ENCODE results near the gene LRRC23.

DNA sequence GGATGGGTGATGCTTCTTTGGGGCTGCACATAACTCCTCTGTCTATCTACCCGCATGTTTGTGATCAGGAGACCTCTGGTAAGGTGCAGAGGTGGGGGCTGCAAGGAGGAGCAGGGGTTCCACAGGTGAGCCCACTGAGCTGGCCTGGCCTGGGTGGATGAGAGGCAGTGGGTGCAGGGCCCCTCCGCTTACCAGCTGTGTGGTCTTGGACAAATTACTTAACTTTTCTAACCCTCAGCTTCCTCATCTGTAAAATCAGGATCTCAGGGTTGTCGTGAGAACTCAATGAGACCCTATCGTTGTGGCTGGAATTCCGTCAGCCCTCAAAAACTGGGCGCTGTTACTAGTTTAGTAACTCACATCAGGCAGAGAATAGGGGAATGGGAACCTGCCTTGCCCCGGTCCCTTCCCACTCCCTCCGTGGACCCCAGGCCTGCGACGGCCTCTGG, 54.0 kb downstream of the LRRC23 start:
- TF ChIP-seq, protein P1, sequence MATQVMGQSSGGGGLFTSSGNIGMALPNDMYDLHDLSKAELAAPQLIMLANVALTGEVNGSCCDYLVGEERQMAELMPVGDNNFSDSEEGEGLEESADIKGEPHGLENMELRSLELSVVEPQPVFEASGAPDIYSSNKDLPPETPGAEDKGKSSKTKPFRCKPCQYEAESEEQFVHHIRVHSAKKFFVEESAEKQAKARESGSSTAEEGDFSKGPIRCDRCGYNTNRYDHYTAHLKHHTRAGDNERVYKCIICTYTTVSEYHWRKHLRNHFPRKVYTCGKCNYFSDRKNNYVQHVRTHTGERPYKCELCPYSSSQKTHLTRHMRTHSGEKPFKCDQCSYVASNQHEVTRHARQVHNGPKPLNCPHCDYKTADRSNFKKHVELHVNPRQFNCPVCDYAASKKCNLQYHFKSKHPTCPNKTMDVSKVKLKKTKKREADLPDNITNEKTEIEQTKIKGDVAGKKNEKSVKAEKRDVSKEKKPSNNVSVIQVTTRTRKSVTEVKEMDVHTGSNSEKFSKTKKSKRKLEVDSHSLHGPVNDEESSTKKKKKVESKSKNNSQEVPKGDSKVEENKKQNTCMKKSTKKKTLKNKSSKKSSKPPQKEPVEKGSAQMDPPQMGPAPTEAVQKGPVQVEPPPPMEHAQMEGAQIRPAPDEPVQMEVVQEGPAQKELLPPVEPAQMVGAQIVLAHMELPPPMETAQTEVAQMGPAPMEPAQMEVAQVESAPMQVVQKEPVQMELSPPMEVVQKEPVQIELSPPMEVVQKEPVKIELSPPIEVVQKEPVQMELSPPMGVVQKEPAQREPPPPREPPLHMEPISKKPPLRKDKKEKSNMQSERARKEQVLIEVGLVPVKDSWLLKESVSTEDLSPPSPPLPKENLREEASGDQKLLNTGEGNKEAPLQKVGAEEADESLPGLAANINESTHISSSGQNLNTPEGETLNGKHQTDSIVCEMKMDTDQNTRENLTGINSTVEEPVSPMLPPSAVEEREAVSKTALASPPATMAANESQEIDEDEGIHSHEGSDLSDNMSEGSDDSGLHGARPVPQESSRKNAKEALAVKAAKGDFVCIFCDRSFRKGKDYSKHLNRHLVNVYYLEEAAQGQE (IDR thresholded peaks at IDR 0.05; ENCODE audit: low read depth) = no peak
- no peak for TF ChIP-seq ZNF274 (IDR thresholded peaks at IDR 0.05; ENCODE audit: low read depth, low read length)
- TF ChIP-seq RAD21 (IDR thresholded peaks at IDR 0.05; ENCODE audit: low read depth) = no peak
- TF ChIP-seq CTCF (IDR thresholded peaks at IDR 0.05 in 2 of 3, conservative IDR thresholded peaks at IDR 0.05 in 1 of 3; ENCODE audit: borderline replicate concordance in 1 of 3, insufficient read depth in 1 of 3, low read depth in 2 of 3, low read length in 2 of 3) = no peak

All from HCT116 (cell line).